T-helper 17 cell (primary cell): ENCODE results near the gene FRA10AC1. TPM values are rescaled to one million over a fixed set of nuclear protein-coding genes. Genes with fewer than 3 reads are reported as not detected.

ENCODE experiments used
- ATAC-seq: fragments of 150-1000 bp; cut with Tn5 transposase; 2 replicates; pipeline ENCODE4 v1.10.0; 2021; ENCODE audit warnings: mild to moderate bottlenecking, moderate library complexity
- DNase-seq, 3 donors: peaks; one replicate each; pipeline versions ENCODE4 v3.0.0 to v3.0.0-alpha.2; 2020 to 2021
- H3K9me3 ChIP-seq: one replicate; pipeline ENCODE4 v1.7.0; 2013; ENCODE audit warnings: low read length, mild to moderate bottlenecking; ENCODE audit not compliant: control insufficient read depth, poor library complexity, severe bottlenecking
- H3K27ac Mint-ChIP-seq: one replicate; pipeline ENCODE4 v1.8.0; 2022; ENCODE audit warnings: mild to moderate bottlenecking, moderate library complexity, mixed read lengths
- H3K27me3 Mint-ChIP-seq: one replicate; pipeline ENCODE4 v1.8.0; 2022; ENCODE audit warnings: mixed read lengths
- H3K36me3 Mint-ChIP-seq: one replicate; pipeline ENCODE4 v1.8.0; 2022; ENCODE audit warnings: low read depth, mixed read lengths
- H3K4me1 Mint-ChIP-seq: one replicate; pipeline ENCODE4 v1.8.0; 2022; ENCODE audit warnings: mild to moderate bottlenecking, mixed read lengths
- H3K4me3 Mint-ChIP-seq: one replicate; pipeline ENCODE4 v1.8.0; 2022; ENCODE audit warnings: mild to moderate bottlenecking, moderate library complexity, mixed read lengths
- total RNA-seq, 4 donors: library from RNA in 2 of 4; stranded (reverse) in 2 of 4; gene quantifications; one replicate each; pipeline ENCODE4 v1.2.3 and lab custom pipeline; 2022 to 2026

Gene FRA10AC1
- total RNA-seq, 2 donors from 2014 or later: 13.9 to 17.5 TPM

DNA sequence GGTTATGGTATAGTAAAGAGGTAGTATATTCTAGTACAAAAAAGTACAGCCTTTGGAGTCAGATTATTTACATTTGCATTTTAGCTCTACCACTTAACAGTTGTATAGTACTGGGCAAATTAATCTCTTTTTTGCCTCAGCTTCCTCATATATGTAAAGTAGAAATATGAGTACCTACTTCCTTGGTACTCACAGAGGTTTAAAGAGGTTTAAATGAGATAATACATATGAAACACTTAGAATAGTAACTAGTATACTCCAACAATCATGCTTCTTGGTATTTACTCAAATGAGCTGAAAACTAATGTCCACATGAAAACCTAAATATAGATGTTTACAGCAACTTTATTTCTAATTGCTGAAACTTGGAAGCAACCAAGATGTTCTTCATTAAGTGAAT, 14.7 kb downstream of the FRA10AC1 start:
- no peaks in the 10 kb centered on the region for H3K9me3 ChIP-seq
- DNase-seq (no peak), ATAC-seq (no peak)
- peak overlapping the region; percentile 8 for H3K27ac Mint-ChIP-seq
- no peaks in the 10 kb centered on the region for H3K36me3 Mint-ChIP-seq
- no peaks in the 10 kb centered on the region for H3K27me3 Mint-ChIP-seq
- no peaks in the 10 kb centered on the region for H3K4me1 Mint-ChIP-seq
- H3K4me3 Mint-ChIP-seq: no peak overlapping the region

DNA sequence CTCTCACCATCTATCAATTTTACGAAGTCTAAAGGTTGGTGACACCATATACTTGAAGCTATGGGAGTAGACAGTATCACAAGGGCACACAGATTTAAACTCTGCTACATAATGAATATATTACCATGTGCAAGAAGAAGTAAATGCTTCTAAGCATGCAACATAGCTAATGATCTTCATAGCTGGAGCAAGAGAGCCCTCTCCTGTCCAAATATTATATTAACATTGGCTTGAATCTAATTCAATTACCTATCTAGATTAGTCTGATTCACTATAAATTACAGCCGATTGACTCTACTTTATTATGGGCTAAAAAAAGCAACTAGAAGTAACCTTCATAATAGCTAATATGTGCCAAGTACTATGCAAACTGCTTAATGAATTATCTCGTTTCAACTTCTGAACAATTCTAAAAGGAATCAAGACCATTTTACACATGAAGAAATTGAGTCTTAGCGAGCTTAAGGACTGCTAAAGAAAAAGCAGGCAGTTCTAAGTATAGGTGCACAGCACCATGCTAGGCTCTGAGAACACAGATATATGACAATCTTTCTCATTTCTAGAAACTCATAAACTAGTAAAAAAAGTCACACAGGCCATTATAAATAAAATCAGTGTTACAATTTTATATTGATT, 21.9 kb downstream of the FRA10AC1 start:
- H3K9me3 ChIP-seq: no peaks in the 10 kb centered on the region
- no peak for ATAC-seq
- H3K4me1 Mint-ChIP-seq: no peaks in the 10 kb centered on the region
- H3K27ac Mint-ChIP-seq: no peak overlapping the region
- peaks cover 5% of the 10 kb centered on the region for H3K36me3 Mint-ChIP-seq
- H3K4me3 Mint-ChIP-seq: no peak overlapping the region
- DNase-seq: no peak
- no peaks in the 10 kb centered on the region for H3K27me3 Mint-ChIP-seq

DNA sequence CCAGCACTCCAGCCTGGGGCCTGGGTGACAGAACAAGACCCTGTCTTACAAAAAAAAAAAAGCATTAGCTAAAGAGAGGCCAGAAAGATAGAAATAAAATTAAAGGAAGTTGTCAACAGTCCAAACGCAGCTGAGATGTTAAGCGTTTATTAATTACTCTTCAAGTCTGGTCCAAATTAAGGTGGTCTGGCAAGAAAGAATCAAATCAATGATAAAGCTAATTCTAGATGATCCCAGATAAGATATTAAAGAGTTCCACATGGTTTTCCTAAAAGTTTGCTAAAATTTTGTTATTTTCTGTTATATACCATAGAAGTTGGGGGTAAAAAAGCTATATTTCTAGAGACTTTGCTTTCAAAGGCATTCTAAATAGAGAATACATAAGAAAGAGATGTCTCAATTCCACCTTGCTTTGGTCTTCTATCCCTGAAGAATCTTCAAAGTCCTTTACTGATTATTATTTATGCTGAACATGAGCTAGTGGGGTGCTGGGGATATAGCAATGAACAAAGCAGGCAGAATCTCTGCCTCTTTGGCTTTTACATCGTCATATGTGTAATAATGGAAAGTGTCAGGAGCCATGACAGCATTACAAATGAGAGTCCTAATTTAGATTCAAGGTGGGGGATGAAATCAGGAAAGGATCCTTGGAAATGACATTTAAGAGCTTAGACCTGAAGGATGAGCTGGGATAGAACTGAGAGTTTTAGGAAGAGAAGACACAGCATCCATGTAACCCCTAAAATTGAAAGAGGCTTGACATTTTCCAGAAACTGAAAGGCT, 23.4 kb downstream of the FRA10AC1 start:
- Mint-ChIP-seq H3K36me3 (peaks cover 5% of the 10 kb centered on the region), H3K27ac (no peak overlapping the region), H3K27me3 (no peaks in the 10 kb centered on the region), H3K4me1 (no peaks in the 10 kb centered on the region), H3K4me3 (no peak overlapping the region)
- H3K9me3 ChIP-seq: no peaks in the 10 kb centered on the region
- DNase-seq: no peak
- ATAC-seq: no peak

DNA sequence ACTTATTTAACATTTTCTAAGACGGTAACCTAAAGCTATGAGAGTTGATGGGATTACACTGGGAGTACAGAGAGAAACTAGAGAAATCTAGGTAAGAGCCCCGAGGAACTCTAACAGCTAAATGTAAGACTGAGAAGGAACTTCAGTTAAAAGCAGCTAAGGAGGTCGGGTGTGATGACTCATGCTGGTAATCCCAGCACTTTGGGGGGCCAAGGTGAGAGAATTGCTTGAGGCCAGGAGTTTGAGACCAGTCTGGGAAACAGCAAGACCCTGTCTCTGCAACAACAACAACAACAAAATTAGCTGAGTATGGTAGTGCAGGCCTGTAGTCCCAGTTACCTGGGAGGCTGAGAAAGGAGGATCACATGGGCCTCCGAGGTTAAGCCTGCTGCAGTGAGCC, 24.0 kb downstream of the FRA10AC1 start:
- DNase-seq (no peak), ATAC-seq (no peak)
- Mint-ChIP-seq H3K36me3 (peaks cover 5% of the 10 kb centered on the region), H3K4me1 (no peaks in the 10 kb centered on the region), H3K27me3 (no peaks in the 10 kb centered on the region), H3K27ac (no peak overlapping the region), H3K4me3 (no peak overlapping the region)
- H3K9me3 ChIP-seq: no peaks in the 10 kb centered on the region

DNA sequence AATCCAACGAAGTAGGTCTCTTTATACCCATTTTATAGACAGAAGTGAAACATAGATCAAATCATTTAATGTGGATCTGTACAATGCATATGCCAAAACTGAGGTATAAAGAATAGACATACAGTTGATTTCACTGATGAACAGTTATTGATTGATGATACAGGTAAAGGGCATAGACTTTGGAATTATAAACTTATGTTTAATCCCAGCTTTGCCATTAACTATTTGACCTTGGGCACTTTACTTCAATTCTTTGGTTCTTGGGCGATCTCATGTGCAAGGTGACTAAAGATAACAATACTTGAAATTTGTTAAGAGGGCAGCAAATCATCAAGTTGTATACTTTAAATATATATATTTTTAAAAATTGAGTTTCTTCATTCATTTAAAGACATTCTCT, 28.6 kb downstream of the FRA10AC1 start:
- Mint-ChIP-seq H3K36me3 (peaks cover 10% of the 10 kb centered on the region), H3K27ac (no peak overlapping the region), H3K4me1 (peaks cover 3% of the 10 kb centered on the region), H3K4me3 (no peak overlapping the region), H3K27me3 (no peaks in the 10 kb centered on the region)
- no peaks in the 10 kb centered on the region for H3K9me3 ChIP-seq
- DNase-seq (no peak), ATAC-seq (no peak)

DNA sequence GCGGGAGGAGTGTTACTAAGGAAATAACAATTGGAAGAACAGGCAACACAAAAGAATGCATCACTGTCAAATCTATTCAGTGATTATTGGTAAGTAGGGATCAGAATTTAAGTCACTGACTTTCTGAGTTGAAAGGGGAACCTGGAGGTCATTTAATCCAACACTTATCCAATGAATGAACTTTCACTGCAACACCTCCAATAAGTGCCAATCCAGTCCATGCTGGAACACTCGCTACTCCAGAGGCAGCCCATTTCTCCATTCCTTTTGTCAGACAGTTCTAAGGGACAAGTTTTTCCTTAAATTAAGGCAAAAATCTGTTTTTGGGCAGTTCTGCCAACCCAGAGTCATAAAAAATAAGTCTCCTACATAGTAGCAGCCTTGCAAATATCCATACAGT, 29.5 kb downstream of the FRA10AC1 start:
- H3K4me1 Mint-ChIP-seq: peaks cover 3% of the 10 kb centered on the region
- ATAC-seq (no peak), DNase-seq (no peak)
- peak overlapping the region; percentile 47 for H3K27ac Mint-ChIP-seq
- H3K9me3 ChIP-seq: no peaks in the 10 kb centered on the region
- no peak overlapping the region for H3K4me3 Mint-ChIP-seq
- peaks cover 8% of the 10 kb centered on the region for H3K36me3 Mint-ChIP-seq
- no peaks in the 10 kb centered on the region for H3K27me3 Mint-ChIP-seq

DNA sequence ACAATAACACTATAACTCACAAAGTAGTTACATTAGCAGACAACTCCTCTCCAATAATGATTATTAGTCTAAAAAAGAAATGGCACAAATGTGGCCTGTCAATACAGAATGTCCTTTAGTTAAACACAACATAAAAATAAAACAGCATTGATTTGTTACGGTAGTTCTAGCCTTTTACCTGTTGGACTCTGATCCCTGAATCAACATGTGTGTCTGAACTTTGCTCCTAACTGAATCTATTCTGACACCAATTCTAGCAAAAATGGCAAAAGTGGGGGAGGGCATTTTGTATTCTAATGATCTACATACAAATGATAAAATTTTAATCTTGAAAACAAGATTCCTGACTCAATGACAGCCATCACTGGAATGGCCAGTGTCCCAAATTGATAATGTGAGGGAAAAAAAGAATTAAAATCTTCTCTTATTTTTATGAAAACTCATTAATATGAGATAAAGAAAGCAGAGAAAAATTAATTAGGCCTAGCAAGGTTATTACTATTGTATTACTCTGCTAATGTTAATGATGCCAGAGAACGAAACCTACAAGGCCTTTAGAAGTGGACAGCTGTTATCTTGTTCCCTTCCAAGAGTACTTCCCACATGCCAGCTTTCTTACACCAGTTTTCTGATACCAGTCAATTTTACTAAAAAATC, 30.2 kb downstream of the FRA10AC1 start:
- H3K27me3 Mint-ChIP-seq: no peaks in the 10 kb centered on the region
- ATAC-seq (no peak), DNase-seq (no peak)
- H3K27ac Mint-ChIP-seq: peak overlapping the region; percentile 47
- no peak overlapping the region for H3K4me3 Mint-ChIP-seq
- no peaks in the 10 kb centered on the region for H3K9me3 ChIP-seq
- H3K36me3 Mint-ChIP-seq: peaks cover 8% of the 10 kb centered on the region
- H3K4me1 Mint-ChIP-seq: peaks cover 3% of the 10 kb centered on the region

DNA sequence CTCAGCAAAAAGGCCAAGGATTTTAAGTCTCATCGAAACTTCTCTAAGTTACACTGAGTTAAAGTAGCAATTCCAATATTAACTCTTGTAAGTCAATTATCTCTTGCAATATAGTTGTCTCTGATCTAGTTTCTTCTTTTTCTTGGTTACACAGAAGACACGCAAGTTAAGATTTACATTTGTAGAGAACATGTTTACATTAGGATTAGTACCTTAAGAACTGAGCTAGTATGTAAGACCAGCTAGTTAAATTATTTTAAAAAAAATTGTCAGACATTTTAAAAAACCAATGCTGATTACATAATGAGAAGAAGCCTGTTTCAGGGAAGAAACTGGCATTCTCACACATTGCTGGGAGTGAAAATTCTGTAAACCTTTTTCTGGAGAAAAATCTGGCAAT, 31.4 kb downstream of the FRA10AC1 start:
- peaks cover 3% of the 10 kb centered on the region for H3K4me1 Mint-ChIP-seq
- peaks cover 8% of the 10 kb centered on the region for H3K36me3 Mint-ChIP-seq
- H3K27ac Mint-ChIP-seq: no peak overlapping the region
- H3K27me3 Mint-ChIP-seq: no peaks in the 10 kb centered on the region
- ATAC-seq: no peak
- no peak overlapping the region for H3K4me3 Mint-ChIP-seq
- H3K9me3 ChIP-seq: no peaks in the 10 kb centered on the region
- no peak for DNase-seq

DNA sequence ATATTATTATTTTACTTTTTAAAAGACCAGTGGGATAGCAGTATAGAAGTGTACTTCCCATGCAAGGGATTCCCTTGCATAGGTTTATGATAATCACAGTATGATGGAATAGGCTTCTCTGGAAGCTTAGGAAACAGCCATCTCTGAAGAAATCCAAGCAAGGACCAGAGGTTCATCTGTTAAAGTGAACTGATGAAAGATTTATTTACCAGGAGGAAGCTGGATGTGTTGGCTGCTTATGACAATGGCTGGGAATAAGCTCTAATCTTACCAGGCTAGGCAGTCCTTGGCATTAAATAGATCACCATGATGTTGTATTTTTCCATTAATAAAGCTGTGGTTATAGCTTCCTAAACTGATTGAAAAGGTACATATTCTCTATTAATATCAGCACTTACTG, 32.0 kb downstream of the FRA10AC1 start:
- ATAC-seq: no peak
- no peaks in the 10 kb centered on the region for H3K27me3 Mint-ChIP-seq
- no peak for DNase-seq
- H3K4me1 Mint-ChIP-seq: peaks cover 3% of the 10 kb centered on the region
- H3K9me3 ChIP-seq: no peaks in the 10 kb centered on the region
- no peak overlapping the region for H3K4me3 Mint-ChIP-seq
- H3K36me3 Mint-ChIP-seq: peaks cover 8% of the 10 kb centered on the region
- H3K27ac Mint-ChIP-seq: no peak overlapping the region

DNA sequence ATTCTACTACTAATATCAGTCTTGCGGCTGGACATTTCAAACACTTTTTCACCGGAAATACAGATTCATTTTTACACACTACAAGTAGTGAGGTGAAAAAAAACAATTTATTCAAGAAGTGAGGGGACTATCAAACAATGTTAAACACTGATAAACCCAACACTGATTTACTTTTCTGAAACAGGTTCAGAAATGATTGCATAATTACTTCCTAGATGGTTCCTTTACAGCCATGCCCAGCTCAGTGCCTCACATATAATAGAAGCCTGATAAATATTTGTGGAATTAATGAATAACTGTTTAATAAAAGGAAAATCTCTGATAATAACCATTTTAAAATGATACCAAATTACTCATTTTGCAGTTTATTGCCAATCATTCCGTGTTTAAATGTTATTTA, 34.6 kb downstream of the FRA10AC1 start:
- Mint-ChIP-seq H3K27ac (no peak overlapping the region), H3K27me3 (no peaks in the 10 kb centered on the region), H3K36me3 (peaks cover 5% of the 10 kb centered on the region), H3K4me3 (no peak overlapping the region), H3K4me1 (peaks cover 3% of the 10 kb centered on the region)
- ATAC-seq (no peak), DNase-seq (no peak)
- no peaks in the 10 kb centered on the region for H3K9me3 ChIP-seq

DNA sequence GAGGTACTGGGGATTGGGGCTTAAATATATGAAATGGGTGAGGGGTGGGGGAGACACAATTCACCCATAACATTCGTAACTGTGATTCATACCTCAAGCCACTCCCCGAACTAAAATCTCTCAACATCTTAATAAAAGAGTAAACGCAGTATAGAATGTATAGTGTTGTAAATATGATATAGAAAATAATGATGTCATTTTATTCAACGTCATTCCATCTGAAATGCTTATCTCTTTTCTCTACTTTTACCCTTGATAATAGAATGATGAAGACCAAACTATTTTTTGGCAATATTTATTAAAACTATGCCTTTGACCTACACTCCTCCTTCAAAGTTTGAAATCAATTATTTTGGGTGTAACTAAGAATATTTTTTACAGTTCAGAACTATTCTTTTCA, 36.4 kb downstream of the FRA10AC1 start:
- DNase-seq: no peak
- Mint-ChIP-seq H3K27me3 (no peaks in the 10 kb centered on the region), H3K27ac (no peak overlapping the region), H3K36me3 (peaks cover 9% of the 10 kb centered on the region), H3K4me3 (no peak overlapping the region), H3K4me1 (peaks cover 3% of the 10 kb centered on the region)
- no peaks in the 10 kb centered on the region for H3K9me3 ChIP-seq
- ATAC-seq: no peak

DNA sequence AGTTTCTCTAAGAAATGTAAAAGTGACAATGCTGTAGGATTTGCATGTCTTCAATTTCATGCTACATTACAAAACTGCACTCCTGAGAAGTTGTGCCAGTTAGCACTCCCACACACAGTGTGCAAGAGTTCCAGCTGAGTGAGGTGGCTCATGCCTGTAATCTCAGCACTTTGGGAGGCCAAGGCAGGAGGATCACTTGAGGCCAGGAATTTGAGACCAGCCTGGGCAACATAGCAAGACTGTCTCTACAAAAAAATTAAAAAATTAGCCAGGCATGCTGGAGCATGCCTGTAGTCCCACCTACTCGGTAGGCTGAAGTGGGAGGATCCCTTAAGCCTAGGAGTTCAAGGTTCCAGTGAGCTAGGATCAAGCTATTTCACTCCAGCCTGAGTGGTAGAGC, 44.6 kb downstream of the FRA10AC1 start:
- no peak for ATAC-seq
- Mint-ChIP-seq H3K4me3 (no peak overlapping the region), H3K27ac (no peak overlapping the region), H3K27me3 (no peaks in the 10 kb centered on the region), H3K4me1 (no peaks in the 10 kb centered on the region), H3K36me3 (peaks cover 13% of the 10 kb centered on the region)
- no peaks in the 10 kb centered on the region for H3K9me3 ChIP-seq
- no peak for DNase-seq

DNA sequence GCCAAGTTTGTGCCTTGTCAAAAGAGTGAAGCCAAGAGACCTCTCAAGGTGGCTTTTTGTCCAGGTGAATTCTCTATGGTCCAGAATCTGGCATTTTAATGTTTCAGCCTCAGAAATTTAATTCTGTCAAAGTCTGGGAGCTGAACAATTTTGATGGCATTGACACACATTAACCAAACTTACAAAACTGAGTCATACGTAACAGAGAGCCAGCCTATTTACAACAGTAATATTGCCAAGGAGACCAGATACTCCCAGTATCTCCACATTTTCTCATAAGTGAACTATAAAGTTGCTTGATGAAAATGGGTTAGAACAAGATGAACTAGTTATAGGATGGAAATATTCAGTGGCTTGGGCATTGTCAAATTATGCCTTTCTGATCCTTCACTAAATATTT, 46.2 kb downstream of the FRA10AC1 start:
- no peaks in the 10 kb centered on the region for H3K27me3 Mint-ChIP-seq
- no peaks in the 10 kb centered on the region for H3K9me3 ChIP-seq
- H3K36me3 Mint-ChIP-seq: peaks cover 14% of the 10 kb centered on the region
- H3K4me1 Mint-ChIP-seq: no peaks in the 10 kb centered on the region
- ATAC-seq (no peak), DNase-seq (no peak)
- H3K4me3 Mint-ChIP-seq: no peak overlapping the region
- H3K27ac Mint-ChIP-seq: no peak overlapping the region
